ENCODE results near the gene RIPK3. TPM values are rescaled to one million over a fixed set of nuclear protein-coding genes. Genes with fewer than 3 reads are reported as not detected.
"Not testable (repeated sequence)": the region's sequence is repeated elsewhere in the genome, so short reads cannot be mapped to it uniquely, and the experiment has no call there.

RIPK3 gene
- total RNA-seq, 1 experiment from 2014 or later = 24.9 TPM

- DNase-seq (ENCODE audit: low spot score) = no peak
These were observed 30.3 kb upstream of the RIPK3 start for GRCh38 chr14:24369907-24370687.

- no peak for DNase-seq (ENCODE audit: low spot score)
These were observed 29.7 kb upstream of the RIPK3 start for GRCh38 chr14:24369463-24369862.

GRCh38 chr14:24368562-24369252 lies 28.9 kb upstream of the RIPK3 start:
- DNase-seq (ENCODE audit: low spot score) = no peak

GRCh38 chr14:24368212-24368561 lies 28.4 kb upstream of the RIPK3 start:
- DNase-seq (ENCODE audit: low spot score) = no peak

GRCh38 chr14:24367514-24368211 lies 27.9 kb upstream of the RIPK3 start, which contains the start of gene NFATC4:
NFATC4 (plus strand) TSS chr14:24368184; CDS start chr14:24368341, 157 bp downstream.
- no peak for DNase-seq (ENCODE audit: low spot score)

- peak; percentile 94 for DNase-seq (ENCODE audit: low spot score)
These were observed 27.1 kb upstream of the RIPK3 start for GRCh38 chr14:24366721-24367513.

GRCh38 chr14:24366413-24366720 lies 26.6 kb upstream of the RIPK3 start:
- DNase-seq (ENCODE audit: low spot score) = peak; percentile 20

GRCh38 chr14:24365600-24366412 lies 26.0 kb upstream of the RIPK3 start:
- peak; percentile 88 for DNase-seq (ENCODE audit: low spot score)

GRCh38 chr14:24364841-24365240 lies 25.1 kb upstream of the RIPK3 start:
- no peak for DNase-seq (ENCODE audit: low spot score)

- no peak for DNase-seq (ENCODE audit: low spot score)
These were observed 23.6 kb upstream of the RIPK3 start for GRCh38 chr14:24363401-24363800.

- DNase-seq (ENCODE audit: low spot score) = no peak
These were observed 22.6 kb upstream of the RIPK3 start for GRCh38 chr14:24362241-24362960.

GRCh38 chr14:24361326-24361725 lies 21.5 kb upstream of the RIPK3 start:
- DNase-seq (ENCODE audit: low spot score) = no peak

GRCh38 chr14:24360281-24360680 lies 20.5 kb upstream of the RIPK3 start:
- DNase-seq (ENCODE audit: low spot score) = no peak

- DNase-seq (ENCODE audit: low spot score) = no peak
These were observed 16.4 kb upstream of the RIPK3 start for GRCh38 chr14:24356208-24356607.

- DNase-seq (ENCODE audit: low spot score) = no peak
These were observed 15.2 kb upstream of the RIPK3 start for GRCh38 chr14:24355009-24355408.

GRCh38 chr14:24354482-24354825 lies 14.7 kb upstream of the RIPK3 start:
- DNase-seq (ENCODE audit: low spot score) = not testable (repeated sequence)

GRCh38 chr14:24353559-24354481 lies 14.0 kb upstream of the RIPK3 start:
- peak; percentile 63 for DNase-seq (ENCODE audit: low spot score)

- no peak for DNase-seq (ENCODE audit: low spot score)
These were observed 11.7 kb upstream of the RIPK3 start for GRCh38 chr14:24351517-24351916.

GRCh38 chr14:24349742-24350141 lies 10.0 kb upstream of the RIPK3 start:
- no peak for DNase-seq (ENCODE audit: low spot score)
